ENCODE results near the gene DARS2. TPM values are rescaled to one million over a fixed set of nuclear protein-coding genes. Genes with fewer than 3 reads are reported as not detected.
"Not testable (repeated sequence)": the region's sequence is repeated elsewhere in the genome, so short reads cannot be mapped to it uniquely, and the experiment has no call there.

DARS2 gene
- total and polyA plus RNA-seq, 2 donors (not counting 1 experiment from before 2014, with no cell fraction given): 4.5 to 17.3 TPM

GRCh38 chr1:173860065-173860464, 35.6 kb downstream of the DARS2 start:
- ATAC-seq (ENCODE audit: low read depth): no peak
- H3K27ac ChIP-seq (ENCODE audit: low read length in 2 of 2): no peak overlapping the region
- H3K4me1 ChIP-seq (ENCODE audit: control insufficient read depth in 2 of 2, insufficient read depth in 2 of 2, low read length in 2 of 2): peaks cover 0 to 5% of the 10 kb centered on the region in 2 donors
- H3K27ac Mint-ChIP-seq: no peak overlapping the region
- no peaks in the 10 kb centered on the region for H3K27me3 ChIP-seq (replicated peaks in 1 of 4; ENCODE audit: control extremely low read depth in 1 of 4, control insufficient read depth in 3 of 4, insufficient read depth in 4 of 4, low read length in 3 of 4)
- TF ChIP-seq EZH2 (IDR thresholded peaks at IDR 0.05; ENCODE audit: borderline replicate concordance, insufficient read depth, low read depth, low read length, poor library complexity, severe bottlenecking) (no peak), CTCF (IDR thresholded peaks at IDR 0.05) (no peak)
- no peaks in the 10 kb centered on the region for H3K27me3 Mint-ChIP-seq
- no peak overlapping the region for H3K4me3 ChIP-seq (ENCODE audit: control extremely low read depth in 1 of 5, extremely low read depth in 1 of 5, insufficient read depth in 1 of 5, low read depth in 2 of 5, low read length in 4 of 5)
- H3K79me2 ChIP-seq (ENCODE audit: control insufficient read depth, insufficient read depth, low read length): no peaks in the 10 kb centered on the region
- peaks cover 17% of the 10 kb centered on the region for H3K4me1 Mint-ChIP-seq
- no peaks in the 10 kb centered on the region for H3K9me3 ChIP-seq (ENCODE audit: control extremely low read depth in 1 of 3, control insufficient read depth in 2 of 3, insufficient read depth in 1 of 3, low read length in 2 of 3)
- CTCF ChIA-PET: interaction anchor here (1.4 kb wide), 1 partner anchor 1115 kb away, joined by 5 read pairs; no protein-coding TSS in a partner anchor
- 100% methylated on average over 1 of the region's 1 CpG for WGBS (ENCODE audit: insufficient coverage)
- no peak overlapping the region for H3K4me2 ChIP-seq (replicated peaks; ENCODE audit: low read depth, low read length, poor library complexity, severe bottlenecking)
- no peak overlapping the region for H3K9ac ChIP-seq (ENCODE audit: low read length)
- H4K20me1 ChIP-seq (ENCODE audit: control insufficient read depth, insufficient read depth, low read length, poor library complexity, severe bottlenecking): no peaks in the 10 kb centered on the region
- no peak overlapping the region for H2AFZ ChIP-seq (ENCODE audit: insufficient read depth, low read depth, low read length, poor library complexity, severe bottlenecking)
- intact Hi-C loops (cut with micrococcal nuclease): no loop called here
- H3K9me3 Mint-ChIP-seq (ENCODE audit: insufficient read depth): no peaks in the 10 kb centered on the region
- POLR2A ChIA-PET: no interaction called here
- H3K36me3 ChIP-seq (replicated peaks in 1 of 2; ENCODE audit: control extremely low read depth in 1 of 2, control insufficient read depth in 1 of 2, extremely low read depth in 1 of 2, insufficient read depth in 2 of 2, low read length in 1 of 2): peaks cover 1 to 59% of the 10 kb centered on the region in 2 experiments
- H3K4me3 Mint-ChIP-seq: no peak overlapping the region
- no peak for DNase-seq

GRCh38 chr1:173861731-173862145, 37.3 kb downstream of the DARS2 start:
- no peak overlapping the region for H3K4me2 ChIP-seq (replicated peaks; ENCODE audit: low read depth, low read length, poor library complexity, severe bottlenecking)
- Mint-ChIP-seq H3K4me1 (peaks cover 34% of the 10 kb centered on the region), H3K4me3 (no peak overlapping the region), H3K27ac (peak overlapping the region; percentile 28), H3K27me3 (no peaks in the 10 kb centered on the region), H3K9me3 (ENCODE audit: insufficient read depth) (no peaks in the 10 kb centered on the region)
- peaks cover 15 to 21% of the 10 kb centered on the region in 2 donors for H3K4me1 ChIP-seq (ENCODE audit: control insufficient read depth in 2 of 2, insufficient read depth in 2 of 2, low read length in 2 of 2)
- intact Hi-C loops (cut with micrococcal nuclease): no loop called here
- no peaks in the 10 kb centered on the region for H4K20me1 ChIP-seq (ENCODE audit: control insufficient read depth, insufficient read depth, low read length, poor library complexity, severe bottlenecking)
- TF ChIP-seq EZH2 (IDR thresholded peaks at IDR 0.05; ENCODE audit: borderline replicate concordance, insufficient read depth, low read depth, low read length, poor library complexity, severe bottlenecking) (no peak), CTCF (IDR thresholded peaks at IDR 0.05) (no peak)
- no peak for ATAC-seq (ENCODE audit: low read depth)
- H3K4me3 ChIP-seq (ENCODE audit: control extremely low read depth in 1 of 5, extremely low read depth in 1 of 5, insufficient read depth in 1 of 5, low read depth in 2 of 5, low read length in 4 of 5): no peak overlapping the region
- DNase-seq: no peak
- ChIA-PET POLR2A (interaction anchor here (1.4 kb wide), 1 partner anchor 161 kb away, joined by 4 read pairs; the partner anchor contains the start of gene RC3H1), CTCF (no interaction called here)
- H3K79me2 ChIP-seq (ENCODE audit: control insufficient read depth, insufficient read depth, low read length): peaks cover 6% of the 10 kb centered on the region
- H3K9me3 ChIP-seq (ENCODE audit: control extremely low read depth in 1 of 3, control insufficient read depth in 2 of 3, insufficient read depth in 1 of 3, low read length in 2 of 3): no peaks in the 10 kb centered on the region
- H3K27ac ChIP-seq (ENCODE audit: low read length in 2 of 2): no peak overlapping the region
- no peaks in the 10 kb centered on the region for H3K27me3 ChIP-seq (replicated peaks in 1 of 4; ENCODE audit: control extremely low read depth in 1 of 4, control insufficient read depth in 3 of 4, insufficient read depth in 4 of 4, low read length in 3 of 4)
- peaks cover 5 to 65% of the 10 kb centered on the region in 2 experiments for H3K36me3 ChIP-seq (replicated peaks in 1 of 2; ENCODE audit: control extremely low read depth in 1 of 2, control insufficient read depth in 1 of 2, extremely low read depth in 1 of 2, insufficient read depth in 2 of 2, low read length in 1 of 2)
- WGBS (ENCODE audit: insufficient coverage): 83% methylated on average over 6 of the region's 7 CpGs
- no peak overlapping the region for H3K9ac ChIP-seq (ENCODE audit: low read length)
- no peak overlapping the region for H2AFZ ChIP-seq (ENCODE audit: insufficient read depth, low read depth, low read length, poor library complexity, severe bottlenecking)

- H3K4me1 ChIP-seq (ENCODE audit: control insufficient read depth in 2 of 2, insufficient read depth in 2 of 2, low read length in 2 of 2): peaks cover 19 to 26% of the 10 kb centered on the region in 2 donors
- peaks cover 5 to 60% of the 10 kb centered on the region in 2 experiments for H3K36me3 ChIP-seq (replicated peaks in 1 of 2; ENCODE audit: control extremely low read depth in 1 of 2, control insufficient read depth in 1 of 2, extremely low read depth in 1 of 2, insufficient read depth in 2 of 2, low read length in 1 of 2)
- H3K4me1 Mint-ChIP-seq: peaks cover 38% of the 10 kb centered on the region
Measured at GRCh38 chr1:173862146-173862768, 37.8 kb downstream of the DARS2 start.

More at GRCh38 chr1:173862146-173862768, 37.8 kb downstream of the DARS2 start:
- H3K27me3 ChIP-seq (replicated peaks in 1 of 4; ENCODE audit: control extremely low read depth in 1 of 4, control insufficient read depth in 3 of 4, insufficient read depth in 4 of 4, low read length in 3 of 4); H3K4me2 ChIP-seq (replicated peaks; ENCODE audit: low read depth, low read length, poor library complexity, severe bottlenecking); DNase-seq; H3K4me3 ChIP-seq (ENCODE audit: control extremely low read depth in 1 of 5, extremely low read depth in 1 of 5, insufficient read depth in 1 of 5, low read depth in 2 of 5, low read length in 4 of 5); H2AFZ ChIP-seq (ENCODE audit: insufficient read depth, low read depth, low read length, poor library complexity, severe bottlenecking); H3K4me3 Mint-ChIP-seq; H3K9ac ChIP-seq (ENCODE audit: low read length); H3K9me3 Mint-ChIP-seq (ENCODE audit: insufficient read depth); intact Hi-C loops (cut with micrococcal nuclease); H3K9me3 ChIP-seq (ENCODE audit: control extremely low read depth in 1 of 3, control insufficient read depth in 2 of 3, insufficient read depth in 1 of 3, low read length in 2 of 3); POLR2A ChIA-PET; H4K20me1 ChIP-seq (ENCODE audit: control insufficient read depth, insufficient read depth, low read length, poor library complexity, severe bottlenecking); ATAC-seq (ENCODE audit: low read depth); H3K79me2 ChIP-seq (ENCODE audit: control insufficient read depth, insufficient read depth, low read length); H3K27me3 Mint-ChIP-seq: not testable (repeated sequence)
- CTCF ChIA-PET: interaction anchor here (1.2 kb wide), 1 partner anchor 38 kb away, joined by 3 read pairs; no protein-coding TSS in a partner anchor
- H3K27ac ChIP-seq (ENCODE audit: low read length in 2 of 2): peak overlapping the region in 1 of 2 donors; percentile 27
- H3K27ac Mint-ChIP-seq: peak overlapping the region; percentile 28
- WGBS (ENCODE audit: insufficient coverage): 71% methylated on average over 4 of the region's 13 CpGs

All from B cell (primary cell).